Keratinocyte (primary cell): Measurements from ENCODE around the gene STIMATE.

Experiments used
- EZH2 ChIP-seq: IDR thresholded peaks from one replicate; pipeline ENCODE4 v1.6.1; 2012; ENCODE audit warnings: inconsistent platforms, mild to moderate bottlenecking, low read length, moderate library complexity
- TF ChIP-seq, protein P1 (sequence below), 3 experiments: IDR thresholded peaks in 1 of 3; conservative IDR thresholded peaks in 1 of 3; optimal IDR thresholded peaks in 1 of 3; 2 replicates in 2 of 3; 3 replicates in 1 of 3; pipeline versions ENCODE3 to v1.5.1; 2011; ENCODE audit warnings: low read length in 3 of 3, mild to moderate bottlenecking in 3 of 3, moderate library complexity in 2 of 3, control low read depth in 1 of 3, inconsistent platforms in 1 of 3; ENCODE audit not compliant: insufficient read depth in 2 of 3; ENCODE audit errors: extremely low read depth in 1 of 3

DNA sequence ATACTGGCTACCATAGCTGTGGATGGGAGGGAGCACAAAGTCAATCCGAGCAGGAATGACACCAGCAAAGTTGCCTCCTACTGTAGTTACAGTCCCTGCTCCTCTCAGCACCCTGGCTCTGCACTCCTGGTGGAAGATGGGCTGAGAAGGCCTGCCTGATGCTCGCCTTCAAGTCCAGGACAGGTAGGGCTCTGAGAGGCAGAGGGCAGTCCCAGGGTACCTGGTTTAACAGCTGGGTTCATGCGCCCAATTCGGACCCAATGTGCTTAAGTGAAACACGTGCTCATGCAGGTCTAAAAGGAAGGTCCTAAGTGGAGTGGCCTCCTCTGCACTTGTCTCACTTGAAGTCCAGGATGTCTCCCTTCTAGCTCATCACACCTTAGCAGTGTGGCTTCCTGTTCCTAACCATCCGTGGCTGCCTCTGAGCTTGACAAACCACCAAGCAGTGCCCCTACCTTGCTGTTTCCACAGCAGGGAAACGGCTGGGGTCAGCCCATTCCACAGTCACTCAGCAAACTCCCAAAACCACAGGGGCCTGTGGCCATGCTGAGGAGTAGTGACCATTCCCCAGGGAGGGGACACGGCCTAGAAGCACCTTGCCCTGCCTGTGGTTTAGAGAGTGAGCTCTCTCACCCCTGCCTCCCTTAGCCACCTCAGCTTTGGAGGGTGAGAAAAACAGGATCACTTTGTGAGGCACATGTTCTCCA, 58.6 kb downstream of the STIMATE start:
- TF ChIP-seq, protein P1, sequence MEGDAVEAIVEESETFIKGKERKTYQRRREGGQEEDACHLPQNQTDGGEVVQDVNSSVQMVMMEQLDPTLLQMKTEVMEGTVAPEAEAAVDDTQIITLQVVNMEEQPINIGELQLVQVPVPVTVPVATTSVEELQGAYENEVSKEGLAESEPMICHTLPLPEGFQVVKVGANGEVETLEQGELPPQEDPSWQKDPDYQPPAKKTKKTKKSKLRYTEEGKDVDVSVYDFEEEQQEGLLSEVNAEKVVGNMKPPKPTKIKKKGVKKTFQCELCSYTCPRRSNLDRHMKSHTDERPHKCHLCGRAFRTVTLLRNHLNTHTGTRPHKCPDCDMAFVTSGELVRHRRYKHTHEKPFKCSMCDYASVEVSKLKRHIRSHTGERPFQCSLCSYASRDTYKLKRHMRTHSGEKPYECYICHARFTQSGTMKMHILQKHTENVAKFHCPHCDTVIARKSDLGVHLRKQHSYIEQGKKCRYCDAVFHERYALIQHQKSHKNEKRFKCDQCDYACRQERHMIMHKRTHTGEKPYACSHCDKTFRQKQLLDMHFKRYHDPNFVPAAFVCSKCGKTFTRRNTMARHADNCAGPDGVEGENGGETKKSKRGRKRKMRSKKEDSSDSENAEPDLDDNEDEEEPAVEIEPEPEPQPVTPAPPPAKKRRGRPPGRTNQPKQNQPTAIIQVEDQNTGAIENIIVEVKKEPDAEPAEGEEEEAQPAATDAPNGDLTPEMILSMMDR (optimal IDR thresholded peaks at IDR 0.05 in 1 of 3, IDR thresholded peaks at IDR 0.05 in 1 of 3, conservative IDR thresholded peaks at IDR 0.05 in 1 of 3; ENCODE audit: extremely low read depth in 1 of 3, insufficient read depth in 2 of 3, low read length in 3 of 3): no peak
- no peak for TF ChIP-seq EZH2
